HL-60 (cell line): Measurements from ENCODE around the gene MTSS2.

Experiments
- GABPA ChIP-seq: IDR thresholded peaks from 2 replicates; pipeline ENCODE4 v1.6.1; 2012; ENCODE audit warnings: low read depth
- POLR2AphosphoS5 ChIP-seq: IDR thresholded peaks from 2 replicates; pipeline ENCODE4 v1.6.1; 2012; ENCODE audit warnings: low read depth
- TF ChIP-seq, protein P1 (sequence below): IDR thresholded peaks from one replicate; pipeline ENCODE4 v1.5.1; 2011; ENCODE audit warnings: low read length, control low read depth, inconsistent platforms; ENCODE audit not compliant: insufficient read depth
- TF ChIP-seq, protein P2 (sequence below): IDR thresholded peaks from 2 replicates; pipeline ENCODE4 v1.6.1; 2012; ENCODE audit warnings: low read depth; ENCODE audit not compliant: insufficient replicate concordance

DNA sequence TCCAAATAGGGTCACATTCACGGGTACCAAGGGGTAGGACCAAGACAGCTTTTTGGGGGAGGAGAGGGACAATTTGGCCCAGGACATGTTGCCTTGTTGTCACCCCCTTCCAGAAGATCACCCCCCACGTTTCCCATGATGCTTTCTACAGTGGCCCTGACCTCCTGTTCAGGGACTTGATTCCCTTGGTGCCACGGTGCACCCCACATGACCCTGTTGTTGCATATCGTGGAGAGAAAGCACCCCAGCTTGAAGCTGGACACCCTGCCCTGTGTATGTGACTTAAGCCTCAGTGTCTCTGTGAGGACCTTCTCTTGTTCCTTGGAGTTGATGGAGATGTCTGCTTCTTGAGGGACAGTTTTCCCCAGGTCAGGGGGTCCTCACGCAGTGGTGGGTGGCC, 26.9 kb downstream of the MTSS2 start:
- TF ChIP-seq, protein P1, sequence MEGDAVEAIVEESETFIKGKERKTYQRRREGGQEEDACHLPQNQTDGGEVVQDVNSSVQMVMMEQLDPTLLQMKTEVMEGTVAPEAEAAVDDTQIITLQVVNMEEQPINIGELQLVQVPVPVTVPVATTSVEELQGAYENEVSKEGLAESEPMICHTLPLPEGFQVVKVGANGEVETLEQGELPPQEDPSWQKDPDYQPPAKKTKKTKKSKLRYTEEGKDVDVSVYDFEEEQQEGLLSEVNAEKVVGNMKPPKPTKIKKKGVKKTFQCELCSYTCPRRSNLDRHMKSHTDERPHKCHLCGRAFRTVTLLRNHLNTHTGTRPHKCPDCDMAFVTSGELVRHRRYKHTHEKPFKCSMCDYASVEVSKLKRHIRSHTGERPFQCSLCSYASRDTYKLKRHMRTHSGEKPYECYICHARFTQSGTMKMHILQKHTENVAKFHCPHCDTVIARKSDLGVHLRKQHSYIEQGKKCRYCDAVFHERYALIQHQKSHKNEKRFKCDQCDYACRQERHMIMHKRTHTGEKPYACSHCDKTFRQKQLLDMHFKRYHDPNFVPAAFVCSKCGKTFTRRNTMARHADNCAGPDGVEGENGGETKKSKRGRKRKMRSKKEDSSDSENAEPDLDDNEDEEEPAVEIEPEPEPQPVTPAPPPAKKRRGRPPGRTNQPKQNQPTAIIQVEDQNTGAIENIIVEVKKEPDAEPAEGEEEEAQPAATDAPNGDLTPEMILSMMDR = no peak
- TF ChIP-seq POLR2AphosphoS5 (no peak), GABPA (no peak)
- TF ChIP-seq, protein P2, sequence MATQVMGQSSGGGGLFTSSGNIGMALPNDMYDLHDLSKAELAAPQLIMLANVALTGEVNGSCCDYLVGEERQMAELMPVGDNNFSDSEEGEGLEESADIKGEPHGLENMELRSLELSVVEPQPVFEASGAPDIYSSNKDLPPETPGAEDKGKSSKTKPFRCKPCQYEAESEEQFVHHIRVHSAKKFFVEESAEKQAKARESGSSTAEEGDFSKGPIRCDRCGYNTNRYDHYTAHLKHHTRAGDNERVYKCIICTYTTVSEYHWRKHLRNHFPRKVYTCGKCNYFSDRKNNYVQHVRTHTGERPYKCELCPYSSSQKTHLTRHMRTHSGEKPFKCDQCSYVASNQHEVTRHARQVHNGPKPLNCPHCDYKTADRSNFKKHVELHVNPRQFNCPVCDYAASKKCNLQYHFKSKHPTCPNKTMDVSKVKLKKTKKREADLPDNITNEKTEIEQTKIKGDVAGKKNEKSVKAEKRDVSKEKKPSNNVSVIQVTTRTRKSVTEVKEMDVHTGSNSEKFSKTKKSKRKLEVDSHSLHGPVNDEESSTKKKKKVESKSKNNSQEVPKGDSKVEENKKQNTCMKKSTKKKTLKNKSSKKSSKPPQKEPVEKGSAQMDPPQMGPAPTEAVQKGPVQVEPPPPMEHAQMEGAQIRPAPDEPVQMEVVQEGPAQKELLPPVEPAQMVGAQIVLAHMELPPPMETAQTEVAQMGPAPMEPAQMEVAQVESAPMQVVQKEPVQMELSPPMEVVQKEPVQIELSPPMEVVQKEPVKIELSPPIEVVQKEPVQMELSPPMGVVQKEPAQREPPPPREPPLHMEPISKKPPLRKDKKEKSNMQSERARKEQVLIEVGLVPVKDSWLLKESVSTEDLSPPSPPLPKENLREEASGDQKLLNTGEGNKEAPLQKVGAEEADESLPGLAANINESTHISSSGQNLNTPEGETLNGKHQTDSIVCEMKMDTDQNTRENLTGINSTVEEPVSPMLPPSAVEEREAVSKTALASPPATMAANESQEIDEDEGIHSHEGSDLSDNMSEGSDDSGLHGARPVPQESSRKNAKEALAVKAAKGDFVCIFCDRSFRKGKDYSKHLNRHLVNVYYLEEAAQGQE = no peak
